COLO668 (cell line): ENCODE data around the gene JAZF1.

Source experiments
- DNase-seq: peaks from one replicate; lab custom pipeline; 2025; ENCODE audit not compliant: unreplicated experiment; lab: John Stamatoyannopoulos, UW

JAZF1 gene

DNA sequence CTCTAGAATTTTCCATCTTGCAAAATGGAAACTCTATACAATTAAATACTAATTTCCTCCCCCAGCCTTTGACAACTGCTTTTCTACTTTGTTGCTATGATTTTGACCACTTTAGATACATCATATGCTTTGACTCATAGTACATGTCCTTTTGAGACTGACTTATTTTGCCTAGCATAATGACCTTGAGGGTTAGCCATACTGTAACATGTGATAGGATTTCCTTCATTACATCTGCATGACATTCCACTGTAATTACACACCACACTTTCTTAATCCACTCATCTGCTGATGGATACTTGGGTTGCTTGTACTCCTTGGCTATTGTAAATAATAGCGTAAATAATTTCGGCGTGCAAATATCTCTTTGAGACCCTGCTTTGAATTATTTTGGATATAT lies 127.7 kb downstream of the JAZF1 start:
- no peak for DNase-seq

GRCh38 chr7:28048694-28049093 lies 131.9 kb downstream of the JAZF1 start:
- no peak for DNase-seq

DNA sequence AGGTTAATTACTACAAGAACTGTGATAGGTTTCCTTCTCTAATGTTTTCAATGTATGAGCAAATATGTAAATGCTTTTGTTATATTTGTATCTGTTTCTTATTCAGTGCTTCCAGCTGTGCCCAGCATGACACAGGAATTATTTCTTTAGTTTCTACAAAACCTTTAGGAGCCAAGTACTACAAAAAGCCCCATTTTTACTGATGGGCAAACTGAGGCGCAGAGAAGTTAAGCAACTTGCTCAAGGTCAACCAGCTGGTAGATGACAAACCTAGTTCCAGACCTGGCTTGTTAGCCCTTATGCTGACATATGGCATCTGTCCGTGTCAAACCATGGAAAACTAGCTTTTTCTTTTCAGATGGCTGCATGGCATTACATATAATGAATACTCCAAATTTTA lies 134.6 kb downstream of the JAZF1 start:
- no peak for DNase-seq

DNA sequence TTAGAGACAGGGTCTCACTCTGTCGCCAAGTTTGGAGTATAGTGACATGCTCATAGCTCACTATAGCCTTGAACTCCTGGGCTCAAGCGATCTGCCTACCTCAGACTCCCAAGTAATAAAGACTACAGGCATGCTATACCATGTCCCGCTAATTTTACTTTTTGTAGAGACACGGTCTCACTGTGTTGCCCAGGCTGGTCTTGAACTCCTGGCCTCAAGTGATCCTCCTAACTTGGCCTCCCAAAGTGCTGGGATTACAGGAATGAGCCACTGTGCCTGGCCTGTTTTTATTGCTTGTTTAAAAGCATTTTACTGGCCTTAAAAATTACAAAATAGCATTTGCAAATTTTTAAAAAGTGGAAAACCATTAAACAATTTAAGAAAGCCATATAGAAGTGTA lies 135.0 kb downstream of the JAZF1 start:
- no peak for DNase-seq

DNA sequence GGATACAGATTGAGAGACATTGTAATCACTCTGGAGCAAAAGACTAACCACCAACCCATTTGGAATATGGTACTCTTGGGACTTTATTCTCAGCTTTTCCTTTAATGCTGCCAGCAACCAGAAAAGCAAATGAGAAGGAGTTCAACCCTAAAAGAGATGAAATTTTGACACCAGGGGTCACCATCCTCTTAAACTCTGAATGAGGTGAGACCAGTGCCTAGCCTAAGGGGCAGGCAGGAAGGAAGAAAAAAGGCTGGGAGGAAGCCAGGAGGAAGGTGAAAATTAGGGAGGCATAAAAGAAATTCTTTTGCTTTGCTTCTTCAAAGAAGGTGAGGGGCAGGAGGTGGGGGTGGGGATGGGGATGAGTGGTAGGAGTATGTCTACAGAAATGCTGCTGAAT lies 135.8 kb downstream of the JAZF1 start:
- DNase-seq: no peak

DNA sequence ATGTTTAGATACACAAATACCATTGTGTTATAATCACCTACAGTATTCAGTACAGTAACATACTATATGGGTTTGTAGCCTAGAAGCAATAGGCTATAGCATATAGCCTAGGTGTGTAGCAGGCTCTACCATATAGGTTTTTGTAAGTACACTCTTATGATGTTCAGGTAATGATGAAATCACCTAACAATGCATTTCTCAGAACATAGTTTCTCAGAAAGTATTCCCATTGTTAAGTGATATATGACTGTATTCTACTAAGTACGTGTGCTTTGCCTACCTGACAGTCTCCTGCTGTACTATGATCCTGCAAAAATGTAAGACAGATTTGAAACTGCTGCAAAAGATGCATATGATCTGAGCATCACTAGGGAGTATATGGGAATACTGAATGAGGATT lies 137.9 kb downstream of the JAZF1 start:
- DNase-seq: no peak

GRCh38 chr7:28041508-28042314 lies 138.9 kb downstream of the JAZF1 start:
- DNase-seq: no peak

- no peak for DNase-seq
These were observed 142.3 kb downstream of the JAZF1 start for GRCh38 chr7:28038175-28038797.

DNA sequence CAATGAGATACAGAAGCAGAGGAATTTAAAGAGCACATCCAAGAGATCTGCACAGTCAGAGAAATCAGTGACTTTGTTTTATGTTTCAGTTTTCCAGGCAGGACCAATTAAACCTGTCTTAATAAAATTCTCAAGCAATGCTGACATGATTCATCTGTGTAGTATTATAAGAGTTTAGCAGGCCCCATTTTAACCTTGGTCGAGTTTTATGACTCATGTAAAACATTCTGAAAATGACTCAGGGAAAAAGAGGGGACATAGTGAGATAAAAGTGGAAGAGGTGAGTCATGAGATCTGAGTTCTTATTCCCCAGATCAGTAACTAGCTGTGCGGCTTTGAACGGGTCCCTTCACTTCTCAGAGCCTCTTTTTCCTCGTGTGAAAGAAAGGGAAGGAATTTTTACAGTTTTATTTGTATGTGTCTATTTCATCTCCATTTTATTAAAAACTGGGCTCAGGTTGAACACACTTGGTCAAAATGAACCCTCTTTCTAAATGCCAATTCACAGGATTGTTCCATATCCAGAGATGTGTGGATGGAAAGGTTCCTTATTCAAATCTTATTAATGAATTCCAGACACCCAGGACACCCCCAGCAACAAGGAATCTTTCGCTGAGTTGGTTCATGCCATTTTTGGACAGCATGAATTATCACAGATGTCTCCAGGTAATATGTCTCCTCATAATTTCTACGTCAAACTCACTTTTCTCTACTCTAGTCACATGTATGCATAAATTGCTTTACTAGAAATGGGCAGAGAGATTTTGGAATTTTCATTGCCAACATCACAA lies 143.2 kb downstream of the JAZF1 start:
- no peak for DNase-seq

DNA sequence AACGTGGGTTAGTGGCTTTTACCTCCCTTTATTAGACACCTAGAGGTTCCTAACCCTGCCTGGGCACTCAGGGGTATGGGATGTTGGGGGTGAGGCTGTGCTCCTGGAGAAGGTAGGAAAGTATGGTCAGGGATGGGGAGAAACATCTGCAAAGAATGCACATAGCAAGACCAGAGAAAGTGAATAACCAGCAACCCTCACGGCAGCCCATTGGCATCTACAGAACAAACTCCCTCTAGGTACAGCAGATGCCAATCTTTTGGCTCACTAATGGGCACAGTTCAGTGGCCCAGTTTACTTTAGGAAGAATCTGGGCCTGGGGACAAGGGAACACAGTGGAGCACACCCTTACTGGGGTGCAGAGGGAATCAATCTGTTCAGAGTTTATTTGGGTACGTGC lies 143.9 kb downstream of the JAZF1 start:
- no peak for DNase-seq

- DNase-seq: no peak
These were observed 147.2 kb downstream of the JAZF1 start for GRCh38 chr7:28033386-28033785.

- no peak for DNase-seq
These were observed 147.7 kb downstream of the JAZF1 start for GRCh38 chr7:28032738-28033380.

GRCh38 chr7:28029051-28029450 lies 151.5 kb downstream of the JAZF1 start:
- no peak for DNase-seq

DNA sequence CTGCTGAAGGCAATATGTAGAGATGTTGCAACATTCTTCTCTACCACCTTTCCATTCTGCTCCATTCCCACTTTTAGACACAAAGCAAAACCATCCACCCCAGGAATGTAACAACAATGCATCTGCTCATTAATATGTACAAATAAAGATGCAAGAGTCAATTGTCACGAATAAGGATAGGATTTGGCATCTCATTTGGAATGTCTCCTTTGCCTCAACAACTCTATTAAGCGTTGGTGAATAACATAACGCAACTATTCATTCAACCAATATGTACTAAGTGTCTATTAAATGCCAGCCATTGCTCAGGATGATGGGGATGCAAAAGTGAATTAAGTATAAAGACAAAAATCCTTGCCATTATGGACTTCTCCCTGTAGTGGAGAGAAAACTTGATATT lies 152.1 kb downstream of the JAZF1 start:
- DNase-seq: no peak

- no peak for DNase-seq
These were observed 154.4 kb downstream of the JAZF1 start for GRCh38 chr7:28026237-28026636.

DNA sequence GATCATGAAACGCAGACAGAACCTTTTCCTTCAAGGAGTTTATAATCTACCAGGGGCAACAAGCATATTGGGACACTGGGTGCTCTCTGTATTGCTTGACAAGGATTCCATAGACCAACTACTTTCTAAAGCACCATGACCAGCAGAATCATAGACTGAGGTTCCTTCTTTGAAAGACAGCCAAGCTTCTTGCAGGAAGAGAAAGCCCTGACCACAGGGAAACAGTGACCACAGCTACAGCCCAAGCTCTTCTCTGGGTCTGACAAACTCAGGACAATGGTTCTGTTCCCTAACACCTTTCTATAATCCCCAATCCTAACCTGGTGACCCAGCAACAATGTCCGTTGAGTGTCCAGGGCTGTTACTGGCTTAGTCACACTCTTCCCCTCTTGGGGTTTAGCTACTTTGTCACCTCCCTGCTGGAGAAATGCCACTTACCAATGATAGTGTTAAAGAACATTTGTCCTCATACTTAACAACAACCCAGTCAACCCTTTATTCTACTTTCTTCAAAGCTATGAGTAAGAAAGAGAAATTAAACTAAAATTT lies 155.7 kb downstream of the JAZF1 start:
- DNase-seq: no peak

GRCh38 chr7:28020302-28020940 lies 160.2 kb downstream of the JAZF1 start:
- DNase-seq: peak; percentile 74

- no peak for DNase-seq
These were observed 161.6 kb downstream of the JAZF1 start for GRCh38 chr7:28018856-28019465.

DNA sequence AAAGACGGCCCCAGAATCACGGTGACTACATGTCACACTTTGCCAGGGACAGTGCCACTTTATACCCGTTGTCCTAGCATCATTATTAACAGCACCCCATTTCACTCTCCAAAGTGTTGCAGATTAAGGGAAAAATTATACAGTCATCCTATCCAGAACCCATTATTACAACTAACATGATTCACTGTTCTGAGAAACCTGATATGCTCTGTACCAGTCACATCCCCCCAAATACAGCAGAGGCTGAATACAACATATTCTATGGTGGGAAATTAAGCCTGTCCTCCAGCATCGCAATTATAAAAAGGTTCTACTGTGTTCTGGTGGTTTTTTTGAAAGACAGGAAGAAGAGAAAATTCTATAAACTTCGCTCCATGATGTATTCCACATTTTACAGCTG lies 162.1 kb downstream of the JAZF1 start:
- DNase-seq: no peak

DNA sequence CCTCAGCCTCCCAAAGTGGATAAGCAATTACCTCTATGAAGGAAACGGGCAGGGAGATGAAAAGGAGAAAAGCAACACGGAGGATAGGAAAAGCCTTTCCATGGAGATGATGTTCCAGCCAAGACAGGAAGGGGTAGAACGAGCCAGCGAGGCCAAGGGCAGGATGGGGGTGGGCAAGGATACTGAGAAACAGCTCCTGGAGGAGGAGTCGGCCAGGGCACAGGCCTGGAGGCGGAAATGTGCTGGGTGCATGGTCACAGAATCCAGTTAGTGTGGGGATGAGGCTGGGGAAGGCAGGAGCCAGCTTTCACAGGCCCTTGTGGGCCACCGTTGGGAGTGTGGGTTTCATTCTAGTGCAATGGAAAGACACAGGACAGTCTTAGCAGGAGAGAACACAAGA lies 162.6 kb downstream of the JAZF1 start:
- no peak for DNase-seq
